Lower leg skin (tissue), 4 donors: ENCODE measurements around the gene ANTXR1. TPM values are rescaled to one million over a fixed set of nuclear protein-coding genes. Genes with fewer than 3 reads are reported as not detected.
A peak's percentile ranks its signal among the peaks of the same experiment; 100 is the strongest.

ENCODE experiments used
- DNase-seq, 2 donors: peaks; one replicate each; pipeline ENCODE4 v3.0.0-alpha.2; 2019; ENCODE audit warnings: low spot score in 2 of 2
- H3K4me3 ChIP-seq: fragments of 200-600 bp; sonication (generic); 2 replicates; pipeline ENCODE4 v1.5.1; 2017; ENCODE audit warnings: mild to moderate bottlenecking, low read depth; ENCODE audit not compliant: poor library complexity, severe bottlenecking
- CTCF ChIP-seq, 3 donors: fragments of 450-650 bp; IDR thresholded peaks; one replicate each; pipeline ENCODE4 v1.5.1; 2016; ENCODE audit warnings: antibody characterized with exemption in 3 of 3, mild to moderate bottlenecking in 3 of 3, moderate library complexity in 2 of 3
- POLR2A ChIP-seq, 2 donors: fragments of 450-650 bp; IDR thresholded peaks; one replicate each; pipeline ENCODE4 v1.6.1; 2016 to 2017; ENCODE audit warnings: antibody characterized with exemption in 2 of 2, mild to moderate bottlenecking in 1 of 2, moderate library complexity in 1 of 2
- WGBS, 2 donors: methylation state at CpG; one replicate each; pipeline ENCODE4 v1.1.5; 2018; 5-methylcytosine and 5-hydroxymethylcytosine counted together
- intact Hi-C: fragments of 100-400 bp; cut with DNase I; formaldehyde crosslinking; loops from one replicate; pipeline ENCODE4 v1.15.0; 2023; ENCODE audit warnings: low total_unique reads
- total RNA-seq, 4 donors: library from RNA; depleted of rRNA; stranded (reverse); fragments of >200 nt; gene quantifications; one replicate each; pipeline ENCODE4 v1.1.0, GENCODE V29; 2016

Gene ANTXR1
- total RNA-seq, 4 donors from 2014 or later: 43.3 to 56.7 (median 52.7) TPM

- no peak for DNase-seq
- intact Hi-C loops: no loop called here
- TF ChIP-seq CTCF (IDR thresholded peaks at IDR 0.05) (no peak), POLR2A (IDR thresholded peaks at IDR 0.05) (no peak)
- WGBS, 2 donors: 39 to 56% methylated on average over 2 of the region's 2 CpGs
- no peak overlapping the region for H3K4me3 ChIP-seq
Measured at GRCh38 chr2:69097148-69097610, 84.2 kb downstream of the ANTXR1 start.

- intact Hi-C loops: no loop called here
- H3K4me3 ChIP-seq: no peak overlapping the region
- DNase-seq: no peak
- TF ChIP-seq CTCF (IDR thresholded peaks at IDR 0.05) (no peak), POLR2A (IDR thresholded peaks at IDR 0.05) (no peak)
- 80 to 86% methylated on average over 2 of the region's 2 CpGs for WGBS, 2 donors
Measured at GRCh38 chr2:69097891-69098655, 85.1 kb downstream of the ANTXR1 start.

GRCh38 chr2:69099541-69099940, 86.6 kb downstream of the ANTXR1 start:
- TF ChIP-seq POLR2A (IDR thresholded peaks at IDR 0.05): no peak
- TF ChIP-seq CTCF (IDR thresholded peaks at IDR 0.05): no peak
- no peak for DNase-seq
- H3K4me3 ChIP-seq: no peak overlapping the region
- intact Hi-C loops: no loop called here

- DNase-seq: peak in 1 of 2 donors; percentile 85
- WGBS, 2 donors: 51 to 68% methylated on average over 4 of the region's 4 CpGs
- intact Hi-C loops: no loop called here
- H3K4me3 ChIP-seq: no peak overlapping the region
- no peak for TF ChIP-seq CTCF (IDR thresholded peaks at IDR 0.05)
- TF ChIP-seq POLR2A (IDR thresholded peaks at IDR 0.05): no peak
Measured at GRCh38 chr2:69100220-69100723, 87.3 kb downstream of the ANTXR1 start.

GRCh38 chr2:69102041-69102593, 89.1 kb downstream of the ANTXR1 start:
- 93 to 94% methylated on average over 3 of the region's 3 CpGs for WGBS, 2 donors
- no peak overlapping the region for H3K4me3 ChIP-seq
- intact Hi-C loops: no loop called here
- no peak for DNase-seq
- no peak for TF ChIP-seq CTCF (IDR thresholded peaks at IDR 0.05)
- no peak for TF ChIP-seq POLR2A (IDR thresholded peaks at IDR 0.05)
